ENCODE measurements around the gene ZNF860.

DNA sequence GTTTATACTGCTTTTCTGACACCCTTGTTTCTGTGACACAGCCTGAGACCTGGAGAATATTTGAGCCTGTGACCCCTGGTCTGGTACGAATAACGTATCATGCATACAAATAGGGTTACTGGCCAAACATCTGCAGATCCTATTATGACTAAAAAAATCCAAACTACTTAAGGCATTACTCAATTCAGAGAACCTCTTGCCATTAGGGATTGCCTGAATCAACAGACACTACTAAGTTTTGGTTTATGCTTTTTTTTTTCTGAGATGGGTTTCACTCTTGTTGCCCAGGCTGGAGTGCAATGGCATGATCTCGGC is 35.9 kb upstream of the ZNF860 start:
- TF ChIP-seq POLR2AphosphoS5 (IDR thresholded peaks at IDR 0.05) (no peak), CTCF (IDR thresholded peaks at IDR 0.05) (no peak)

Measured in prostate gland (tissue), 2 donors.